H1 (cell line): ENCODE data around the gene NPTXR. TPM values are rescaled to one million over a fixed set of nuclear protein-coding genes. Genes with fewer than 3 reads are reported as not detected.

Source experiments
- CTCF ChIA-PET: fragments of 300-600 bp; sonication (Branson Sonifier 250); formaldehyde crosslinking; loops from one replicate; lab custom pipeline; 2021; ENCODE audit not compliant: partially characterized antibody; lab: Charles Lee
- POLR2A ChIA-PET: fragments of 300-600 bp; sonication (Branson Sonifier 250); formaldehyde crosslinking; loops from one replicate; lab custom pipeline; 2021; ENCODE audit warnings: inconsistent platforms; ENCODE audit not compliant: partially characterized antibody; lab: Charles Lee
- DNase-seq, 2 experiments: peaks; one replicate each; pipeline versions ENCODE4 v3.0.0 to v3.0.0-alpha.2; 2010 to 2022; ENCODE audit warnings: low spot score in 2 of 2, low read depth in 1 of 2, mixed read lengths in 1 of 2
- FAIRE-seq: peaks from 2 replicates; lab custom pipeline; 2011; peaks lifted over from hg19 to GRCh38; lab: Jason Lieb, UNC
- H2AFZ ChIP-seq: 2 replicates; pipeline ENCODE4 v1.8.1; 2012; ENCODE audit warnings: low read length, inconsistent platforms
- H2AK5ac ChIP-seq: 2 replicates; pipeline ENCODE4 v1.6.1; 2013; ENCODE audit warnings: low read depth, low read length
- H2BK120ac ChIP-seq: replicated peaks from 2 replicates; pipeline ENCODE3; 2013; ENCODE audit warnings: low read depth, low read length, inconsistent platforms
- H2BK12ac ChIP-seq: 2 replicates; pipeline ENCODE4 v1.6.1; 2013; ENCODE audit warnings: low read depth, low read length
- H2BK15ac ChIP-seq: 2 replicates; pipeline ENCODE4 v1.6.1; 2013; ENCODE audit warnings: low read length
- H2BK20ac ChIP-seq: 2 replicates; pipeline ENCODE4 v1.6.1; 2013; ENCODE audit warnings: low read length
- H2BK5ac ChIP-seq: 2 replicates; pipeline ENCODE4 v1.6.1; 2013; ENCODE audit warnings: low read depth, low read length
- H3K14ac ChIP-seq: 2 replicates; pipeline ENCODE4 v1.6.1; 2013; ENCODE audit warnings: inconsistent platforms; ENCODE audit not compliant: insufficient read length
- H3K18ac ChIP-seq: 2 replicates; pipeline ENCODE4 v1.6.1; 2013; ENCODE audit warnings: low read length; ENCODE audit errors: extremely low read depth
- H3K23ac ChIP-seq: 2 replicates; pipeline ENCODE4 v1.6.1; 2013; ENCODE audit warnings: inconsistent platforms; ENCODE audit not compliant: insufficient read length
- H3K23me2 ChIP-seq: 2 replicates; pipeline ENCODE4 v1.6.1; 2013; ENCODE audit warnings: low read depth, low read length
- H3K27ac ChIP-seq: 2 replicates; pipeline ENCODE4 v1.6.1; 2011; ENCODE audit warnings: low read depth, low read length, inconsistent platforms
- H3K27me3 ChIP-seq, 4 experiments: replicated peaks in 1 of 4; 1 replicate in 1 of 4; 2 replicates in 3 of 4; pipeline versions ENCODE4 v1.6.1 to v1.8.1; 2011 to 2013; ENCODE audit warnings: low read length in 3 of 4, mild to moderate bottlenecking in 3 of 4, inconsistent platforms in 2 of 4, mixed read lengths in 2 of 4, moderate library complexity in 1 of 4; ENCODE audit not compliant: control insufficient read depth in 3 of 4, insufficient read depth in 3 of 4; ENCODE audit errors: extremely low read depth in 1 of 4
- H3K36me3 ChIP-seq, 4 experiments: 2 replicates each; pipeline versions ENCODE4 v1.6.1 to v1.8.1; 2011 to 2013; ENCODE audit warnings: mild to moderate bottlenecking in 4 of 4, low read length in 3 of 4, moderate library complexity in 2 of 4, control low read depth in 1 of 4, inconsistent platforms in 1 of 4; ENCODE audit not compliant: insufficient read depth in 4 of 4, control insufficient read depth in 2 of 4
- H3K4ac ChIP-seq: replicated peaks from 2 replicates; pipeline ENCODE3; 2013; ENCODE audit warnings: low read length, low read depth, mixed read lengths, inconsistent platforms; ENCODE audit not compliant: insufficient read length
- H3K4me1 ChIP-seq, 4 experiments: replicated peaks in 1 of 4; 1 replicate in 1 of 4; 2 replicates in 3 of 4; pipeline versions ENCODE4 v1.6.1 to v1.8.1; 2011 to 2013; ENCODE audit warnings: low read length in 3 of 4, inconsistent platforms in 2 of 4, mixed read lengths in 1 of 4; ENCODE audit not compliant: insufficient read depth in 4 of 4, control insufficient read depth in 3 of 4
- H3K4me2 ChIP-seq, 2 experiments: 2 replicates each; pipeline versions ENCODE4 v1.6.1 to v1.8.1; 2011 to 2013; ENCODE audit warnings: low read depth in 2 of 2, low read length in 2 of 2, control low read depth in 1 of 2, inconsistent platforms in 1 of 2, mild to moderate bottlenecking in 1 of 2; ENCODE audit not compliant: insufficient read depth in 1 of 2
- H3K4me3 ChIP-seq, 4 experiments: fragments of 200-600, 300-600 bp in 1 of 4; sonication (generic), shearing (Covaris generic), sonication (Bioruptor Twin) in 1 of 4; 2 replicates each; pipeline versions ENCODE4 v1.5.1 to v1.8.1; 2011 to 2016; ENCODE audit warnings: low read length in 4 of 4, low read depth in 3 of 4, control low read depth in 2 of 4, inconsistent platforms in 2 of 4, mild to moderate bottlenecking in 2 of 4, mixed read lengths in 1 of 4, moderate library complexity in 1 of 4; ENCODE audit not compliant: insufficient read depth in 2 of 4; ENCODE audit errors: extremely low read depth in 1 of 4
- H3K56ac ChIP-seq: replicated peaks from 2 replicates; pipeline ENCODE3; 2013; ENCODE audit warnings: low read depth, mild to moderate bottlenecking, mixed read lengths, low read length, inconsistent platforms; ENCODE audit not compliant: insufficient read length
- H3K79me1 ChIP-seq: 2 replicates; pipeline ENCODE4 v1.6.1; 2013; ENCODE audit warnings: low read depth, low read length, control low read depth
- H3K79me2 ChIP-seq, 2 experiments: 2 replicates each; pipeline versions ENCODE4 v1.6.1 to v1.8.1; 2012 to 2013; ENCODE audit warnings: low read length in 2 of 2, mild to moderate bottlenecking in 2 of 2, inconsistent platforms in 1 of 2; ENCODE audit not compliant: insufficient read depth in 2 of 2, control insufficient read depth in 1 of 2
- H3K9ac ChIP-seq, 4 experiments: replicated peaks in 1 of 4; 1 replicate in 1 of 4; 2 replicates in 3 of 4; pipeline versions ENCODE4 v1.6.1 to v1.8.1; 2011 to 2013; ENCODE audit warnings: low read depth in 3 of 4, low read length in 3 of 4, control low read depth in 2 of 4, mild to moderate bottlenecking in 2 of 4, moderate library complexity in 2 of 4, inconsistent platforms in 1 of 4; ENCODE audit errors: extremely low read depth in 1 of 4
- H3K9me3 ChIP-seq, 2 experiments: 2 replicates each; pipeline versions ENCODE4 v1.6.1 to v1.8.1; 2012 to 2013; ENCODE audit warnings: mild to moderate bottlenecking in 2 of 2, moderate library complexity in 2 of 2, control low read depth in 1 of 2, inconsistent platforms in 1 of 2, low read depth in 1 of 2, low read length in 1 of 2, mixed read lengths in 1 of 2; ENCODE audit not compliant: insufficient read depth in 2 of 2
- H4K20me1 ChIP-seq, 2 experiments: replicated peaks in 1 of 2; 2 replicates each; pipeline versions ENCODE3 to v1.8.1; 2011 to 2013; ENCODE audit warnings: inconsistent platforms in 2 of 2, low read length in 2 of 2, mild to moderate bottlenecking in 1 of 2; ENCODE audit not compliant: insufficient read depth in 2 of 2, control insufficient read depth in 1 of 2
- H4K5ac ChIP-seq: 2 replicates; pipeline ENCODE4 v1.6.1; 2013; ENCODE audit warnings: low read length, low read depth, mixed read lengths, inconsistent platforms; ENCODE audit not compliant: insufficient read length
- H4K8ac ChIP-seq: 2 replicates; pipeline ENCODE4 v1.8.0; 2013; ENCODE audit warnings: mild to moderate bottlenecking, moderate library complexity, low read length, inconsistent platforms; ENCODE audit not compliant: insufficient read depth; ENCODE audit errors: extremely low read depth
- H4K91ac ChIP-seq: replicated peaks from 2 replicates; pipeline ENCODE3; 2013; ENCODE audit warnings: low read length, mixed read lengths, inconsistent platforms; ENCODE audit not compliant: insufficient read length
- ATF3 ChIP-seq: IDR thresholded peaks from 2 replicates; pipeline ENCODE4 v1.6.1; 2011; ENCODE audit warnings: low read depth, mild to moderate bottlenecking, low read length; ENCODE audit not compliant: insufficient read depth
- BRCA1 ChIP-seq: IDR thresholded peaks from 2 replicates; pipeline ENCODE4 v1.6.1; 2012; ENCODE audit warnings: low read depth, low read length, improper control_type of control experiment
- FOSL1 ChIP-seq: IDR thresholded peaks from 2 replicates; pipeline ENCODE4 v1.6.1; 2011; ENCODE audit warnings: mild to moderate bottlenecking, low read depth, low read length, moderate library complexity; ENCODE audit not compliant: insufficient read depth
- NANOG ChIP-seq: IDR thresholded peaks from 2 replicates; pipeline ENCODE4 v1.6.1; 2011; ENCODE audit warnings: low read length, low read depth, mild to moderate bottlenecking, inconsistent platforms; ENCODE audit not compliant: insufficient read depth, poor library complexity, severe bottlenecking
- POU5F1 ChIP-seq: IDR thresholded peaks from 2 replicates; pipeline ENCODE4 v1.6.1; 2011; ENCODE audit warnings: low read depth, mild to moderate bottlenecking, low read length, moderate library complexity
- SIN3A ChIP-seq, 2 experiments: IDR thresholded peaks in 1 of 2; conservative IDR thresholded peaks in 1 of 2; 2 replicates each; pipeline ENCODE4 v1.6.1; 2011 to 2012; ENCODE audit warnings: low read length in 2 of 2, improper control_type of control experiment in 1 of 2, low read depth in 1 of 2, mild to moderate bottlenecking in 1 of 2
- TBP ChIP-seq: IDR thresholded peaks from 2 replicates; pipeline ENCODE4 v1.6.1; 2011; ENCODE audit warnings: low read depth, low read length, improper control_type of control experiment
- TCF12 ChIP-seq: IDR thresholded peaks from 2 replicates; pipeline ENCODE4 v1.6.1; 2011; ENCODE audit warnings: low read depth, mild to moderate bottlenecking, low read length
- ZNF274 ChIP-seq: IDR thresholded peaks from 2 replicates; pipeline ENCODE4 v1.7.0; 2012; ENCODE audit warnings: low read length, borderline replicate concordance; ENCODE audit errors: extremely low read depth
- WGBS, 2 experiments: shearing (Covaris generic) in 1 of 2; methylation state at CpG; one replicate each; pipeline versions ENCODE4 v1.1.6 to v1.1.7; 2013 to 2015; ENCODE audit warnings: low lambda C conversion rate in 2 of 2, mixed read lengths in 2 of 2, inconsistent platforms in 1 of 2, low coverage in 1 of 2, missing lambda C conversion rate in 1 of 2; ENCODE audit not compliant: insufficient replicate concordance in 2 of 2, insufficient coverage in 1 of 2, insufficient read length in 1 of 2; ENCODE audit errors: extremely low coverage in 1 of 2, missing lambda C conversion rate in 1 of 2; 5-methylcytosine and 5-hydroxymethylcytosine counted together
- polyA plus RNA-seq, 7 experiments: library from polyadenylated mRNA; depleted of rRNA in 3 of 7; stranded (reverse) in 5 of 7; unstranded in 2 of 7; fragments of >200 nt in 5 of 7; fragments of 200-250 nt in 2 of 7; gene quantifications; 1 replicate in 5 of 7; 2 replicates in 1 of 7; 4 replicates in 1 of 7; pipeline versions ENCODE4 v1.2.1 to v1.2.3, GENCODE V29; 2011 to 2013; ENCODE audit warnings: missing spikeins in 2 of 7, mixed read lengths in 2 of 7
- total RNA-seq: library from RNA; stranded (reverse); fragmentation: NEBNext Ultra II Directional; extraction: Animal tissue kit (Norgen Biotek cat#: 25700); gene quantifications from 2 replicates; pipeline ENCODE4 v1.2.1, GENCODE V29; 2021
- TF ChIP-seq, protein P1 (sequence below): IDR thresholded peaks from 2 replicates; pipeline ENCODE4 v1.6.1; 2012; ENCODE audit warnings: inconsistent platforms

The NPTXR gene
- total and polyA plus RNA-seq, 2 of the 8 experiments (the other 6 are each of a cell fraction or from before 2014, with no cell fraction given) = 3.7 to 6.4 TPM

DNA sequence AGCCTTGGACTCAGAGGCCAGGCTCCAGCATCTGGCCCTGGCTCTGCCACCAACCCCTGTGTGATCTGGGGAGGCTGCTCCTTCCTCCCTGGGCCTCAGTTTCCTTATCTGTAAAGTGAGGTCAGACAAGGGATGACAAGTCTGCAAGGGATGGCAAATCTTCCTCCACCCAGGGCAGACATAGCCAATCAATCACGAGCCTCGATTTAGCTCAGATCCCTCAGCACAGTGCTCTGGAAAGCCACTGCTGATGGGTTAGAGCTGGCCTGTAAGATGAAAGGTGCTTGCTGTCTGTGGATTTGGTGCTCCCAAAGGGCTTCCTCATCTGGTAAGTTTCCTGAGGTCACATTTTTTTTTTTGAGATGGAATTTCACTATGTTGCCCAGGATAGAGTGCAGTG lies 20.2 kb downstream of the NPTXR start:
- H3K27me3 ChIP-seq = no peaks in the 10 kb centered on the region; a peak in 1 of 7 replicates
- no peak overlapping the region for H2BK20ac ChIP-seq
- H4K20me1 ChIP-seq = no peaks in the 10 kb centered on the region
- no peak overlapping the region for H3K18ac ChIP-seq
- H3K56ac ChIP-seq = no peak overlapping the region
- no peak overlapping the region for H4K91ac ChIP-seq
- TF ChIP-seq SIN3A (conservative IDR thresholded peaks at IDR 0.05 in 1 of 2, IDR thresholded peaks at IDR 0.05 in 1 of 2; ENCODE audit: low read depth in 1 of 2, low read length in 2 of 2) = no peak
- TF ChIP-seq, protein P1, sequence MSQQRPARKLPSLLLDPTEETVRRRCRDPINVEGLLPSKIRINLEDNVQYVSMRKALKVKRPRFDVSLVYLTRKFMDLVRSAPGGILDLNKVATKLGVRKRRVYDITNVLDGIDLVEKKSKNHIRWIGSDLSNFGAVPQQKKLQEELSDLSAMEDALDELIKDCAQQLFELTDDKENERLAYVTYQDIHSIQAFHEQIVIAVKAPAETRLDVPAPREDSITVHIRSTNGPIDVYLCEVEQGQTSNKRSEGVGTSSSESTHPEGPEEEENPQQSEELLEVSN = no peak
- no peak for TF ChIP-seq FOSL1
- TF ChIP-seq ZNF274 = no peak
- no peak for TF ChIP-seq NANOG
- TF ChIP-seq POU5F1 = no peak
- no peak for TF ChIP-seq TBP
- TF ChIP-seq TCF12 = no peak
- TF ChIP-seq BRCA1 = no peak
- no peak for TF ChIP-seq ATF3
- no peak overlapping the region for H2BK15ac ChIP-seq
- H3K79me2 ChIP-seq = no peaks in the 10 kb centered on the region
- H2AK5ac ChIP-seq = no peak overlapping the region
- no peak overlapping the region for H3K14ac ChIP-seq
- peaks cover 0 to 5% (median 2%) of the 10 kb centered on the region in 4 experiments; a peak in 2 of 7 replicates for H3K4me1 ChIP-seq
- no peaks in the 10 kb centered on the region for H3K36me3 ChIP-seq
- no peaks in the 10 kb centered on the region for H3K9me3 ChIP-seq
- CTCF ChIA-PET = interaction anchor here (0.7 to 6.8 kb wide), 10 partner anchors 10 to 99 kb away, joined by 3 to 53 read pairs (median 4); no protein-coding TSS in a partner anchor
- 98% methylated on average over 2 of the region's 2 CpGs; no CpG with 5 or more reads in 1 of the 2 experiments for WGBS, 2 experiments
- no peak for DNase-seq
- H2AFZ ChIP-seq = no peak overlapping the region
- H3K23me2 ChIP-seq = no peaks in the 10 kb centered on the region
- H3K23ac ChIP-seq = no peak overlapping the region
- H2BK12ac ChIP-seq = no peak overlapping the region
- no peak overlapping the region for H3K4me3 ChIP-seq
- FAIRE-seq = no peak
- H3K27ac ChIP-seq = no peak overlapping the region
- H3K4ac ChIP-seq = no peak overlapping the region
- H4K5ac ChIP-seq = no peak overlapping the region
- no peak overlapping the region for H2BK120ac ChIP-seq
- no peak overlapping the region for H4K8ac ChIP-seq
- H3K9ac ChIP-seq = no peak overlapping the region
- H2BK5ac ChIP-seq = no peak overlapping the region
- no peak overlapping the region for H3K4me2 ChIP-seq
- H3K79me1 ChIP-seq = peaks cover 3% of the 10 kb centered on the region; the same call in 1 of the 2 replicates
- POLR2A ChIA-PET = no interaction called here
